Subcutaneous abdominal adipose tissue (tissue), 5 donors: Measurements from ENCODE around the gene ANKRD44.

Experiments
- H3K27ac ChIP-seq: one replicate; pipeline ENCODE4 v1.7.0; 2013; ENCODE audit warnings: low read depth, mild to moderate bottlenecking, inconsistent platforms, low read length, moderate library complexity
- H3K27me3 ChIP-seq, 5 donors: one replicate each; pipeline ENCODE4 v1.7.0; 2013; ENCODE audit warnings: low read length in 5 of 5, inconsistent platforms in 1 of 5; ENCODE audit not compliant: control insufficient read depth in 5 of 5, insufficient read depth in 4 of 5
- H3K36me3 ChIP-seq, 5 donors: one replicate each; pipeline ENCODE4 v1.7.0; 2013; ENCODE audit warnings: low read length in 5 of 5; ENCODE audit not compliant: control insufficient read depth in 5 of 5, insufficient read depth in 5 of 5
- H3K4me1 ChIP-seq, 5 donors: one replicate each; pipeline ENCODE4 v1.7.0; 2013; ENCODE audit warnings: low read length in 5 of 5, mild to moderate bottlenecking in 3 of 5, moderate library complexity in 1 of 5; ENCODE audit not compliant: control insufficient read depth in 5 of 5, insufficient read depth in 5 of 5
- H3K4me3 ChIP-seq, 5 donors: one replicate each; pipeline ENCODE4 v1.7.0; 2013; ENCODE audit warnings: low read length in 5 of 5, low read depth in 1 of 5
- H3K9ac ChIP-seq, 5 donors: one replicate each; pipeline ENCODE4 v1.7.0; 2013; ENCODE audit warnings: low read length in 5 of 5, mild to moderate bottlenecking in 4 of 5, moderate library complexity in 3 of 5
- H3K9me3 ChIP-seq, 5 donors: one replicate each; pipeline ENCODE4 v1.7.0; 2013; ENCODE audit warnings: low read length in 5 of 5; ENCODE audit not compliant: control insufficient read depth in 5 of 5
- donor health status: healthy.
- donor health status: healthy.
- donor health status: healthy.
- donor health status: healthy.
- donor health status: healthy.

The ANKRD44 gene

GRCh38 chr2:197307236-197307932 lies 3.2 kb downstream of the ANKRD44 start:
- no peaks in the 10 kb centered on the region for H3K9me3 ChIP-seq
- peak overlapping the region in 2 of 5 donors; percentile 7 to 30 for H3K9ac ChIP-seq
- H3K36me3 ChIP-seq, result no peaks in the 10 kb centered on the region
- H3K27me3 ChIP-seq, result no peaks in the 10 kb centered on the region
- H3K4me3 ChIP-seq, result no peak overlapping the region
- H3K27ac ChIP-seq, result no peak overlapping the region
- H3K4me1 ChIP-seq, result peaks cover 1 to 39% (median 29%) of the 10 kb centered on the region in 5 donors

GRCh38 chr2:197306696-197307040 lies 3.9 kb downstream of the ANKRD44 start:
- Histone ChIP-seq H3K27me3 (no peaks in the 10 kb centered on the region), H3K4me3 (peak overlapping the region in 1 of 5 donors; percentile 1), H3K9ac (peak overlapping the region in 2 of 5 donors; percentile 21 to 31), H3K27ac (peak overlapping the region; percentile 19), H3K36me3 (no peaks in the 10 kb centered on the region), H3K4me1 (peaks cover 1 to 39% (median 29%) of the 10 kb centered on the region in 5 donors), H3K9me3 (no peaks in the 10 kb centered on the region)

DNA sequence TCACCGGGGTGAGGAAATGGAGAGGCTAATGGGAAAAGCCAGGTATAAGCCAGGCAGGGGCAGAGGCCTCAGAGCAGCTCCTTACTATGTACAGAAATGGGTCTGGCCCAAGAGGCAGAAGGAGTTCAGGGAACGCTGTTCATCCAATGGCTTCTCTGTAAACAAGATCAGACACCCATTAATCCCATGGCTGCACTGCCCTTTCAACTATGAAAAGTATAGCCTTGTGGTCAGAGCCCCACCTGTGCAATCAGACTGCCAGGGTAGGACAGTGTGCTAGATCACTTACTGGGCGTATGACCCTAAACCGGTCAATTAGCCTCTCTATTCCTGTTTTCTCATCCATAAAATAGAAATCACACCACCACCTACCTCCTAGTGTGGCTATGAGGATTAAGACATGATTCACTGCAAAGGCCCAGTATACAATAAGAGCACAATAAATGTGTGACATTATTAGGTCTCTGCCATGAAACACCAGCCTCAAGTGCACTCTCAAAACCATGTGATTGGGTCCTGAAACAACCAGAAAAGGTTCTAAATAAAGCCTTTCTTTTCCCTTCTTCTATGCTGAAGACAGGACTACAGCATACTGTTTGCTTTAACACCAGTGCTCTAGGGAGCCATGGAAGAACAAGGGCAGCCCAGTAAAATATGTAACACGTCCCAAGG lies 4.4 kb downstream of the ANKRD44 start:
- H3K9me3 ChIP-seq, result no peaks in the 10 kb centered on the region
- H3K4me3 ChIP-seq, result peak overlapping the region in 1 of 5 donors; percentile 1
- H3K27me3 ChIP-seq, result no peaks in the 10 kb centered on the region
- peak overlapping the region in 2 of 5 donors; percentile 21 to 31 for H3K9ac ChIP-seq
- H3K27ac ChIP-seq, result peak overlapping the region; percentile 19
- peaks cover 1 to 38% (median 27%) of the 10 kb centered on the region in 5 donors for H3K4me1 ChIP-seq
- no peaks in the 10 kb centered on the region for H3K36me3 ChIP-seq

- H3K4me3 ChIP-seq, result no peak overlapping the region
- H3K27me3 ChIP-seq, result no peaks in the 10 kb centered on the region
- no peak overlapping the region for H3K9ac ChIP-seq
- no peaks in the 10 kb centered on the region for H3K36me3 ChIP-seq
- no peaks in the 10 kb centered on the region for H3K9me3 ChIP-seq
- peaks cover 1 to 32% (median 19%) of the 10 kb centered on the region in 5 donors for H3K4me1 ChIP-seq
- H3K27ac ChIP-seq, result no peak overlapping the region
Measured at GRCh38 chr2:197304556-197305011, 6.0 kb downstream of the ANKRD44 start.

- Histone ChIP-seq H3K27ac (no peak overlapping the region), H3K9ac (no peak overlapping the region), H3K4me1 (peaks cover 0 to 12% (median 0%) of the 10 kb centered on the region in 5 donors), H3K4me3 (no peak overlapping the region), H3K27me3 (no peaks in the 10 kb centered on the region), H3K9me3 (peaks cover 0 to 2% (median 0%) of the 10 kb centered on the region in 5 donors), H3K36me3 (no peaks in the 10 kb centered on the region)
Measured at GRCh38 chr2:197300139-197300538, 10.4 kb downstream of the ANKRD44 start.

DNA sequence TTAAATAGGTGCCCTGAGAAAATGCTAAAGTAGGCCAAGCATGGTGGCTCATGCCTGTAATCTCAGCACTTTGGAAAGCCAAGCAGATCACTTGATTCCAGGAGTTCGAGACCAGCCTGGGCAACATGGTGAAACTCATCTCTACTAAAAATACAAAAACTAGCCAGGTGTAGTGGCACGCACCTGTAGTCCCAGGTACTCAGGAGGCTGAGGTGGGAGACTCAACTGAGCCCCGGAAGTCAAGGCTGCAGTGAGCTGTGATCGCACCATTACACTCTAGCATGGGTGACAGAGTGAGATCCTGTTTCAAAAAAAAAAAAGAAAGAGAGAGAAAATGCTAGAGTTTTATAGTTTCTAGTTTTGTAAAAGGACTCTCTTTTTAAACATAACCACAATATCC lies 12.0 kb downstream of the ANKRD44 start:
- Histone ChIP-seq H3K9ac (no peak overlapping the region), H3K27ac (no peak overlapping the region), H3K27me3 (no peaks in the 10 kb centered on the region), H3K4me3 (no peak overlapping the region), H3K36me3 (no peaks in the 10 kb centered on the region), H3K4me1 (peaks cover 2 to 11% (median 6%) of the 10 kb centered on the region in 5 donors), H3K9me3 (peaks cover 0 to 2% (median 0%) of the 10 kb centered on the region in 5 donors)

GRCh38 chr2:197297772-197298318 lies 12.7 kb downstream of the ANKRD44 start:
- Histone ChIP-seq H3K4me1 (peaks cover 5 to 18% (median 12%) of the 10 kb centered on the region in 5 donors), H3K36me3 (no peaks in the 10 kb centered on the region), H3K4me3 (no peak overlapping the region), H3K9me3 (peaks cover 0 to 2% (median 0%) of the 10 kb centered on the region in 5 donors), H3K9ac (no peak overlapping the region), H3K27ac (no peak overlapping the region), H3K27me3 (no peaks in the 10 kb centered on the region)

- Histone ChIP-seq H3K9ac (no peak overlapping the region), H3K27ac (no peak overlapping the region), H3K4me1 (peaks cover 5 to 22% (median 14%) of the 10 kb centered on the region in 5 donors), H3K4me3 (no peak overlapping the region), H3K27me3 (no peaks in the 10 kb centered on the region), H3K9me3 (peaks cover 0 to 2% (median 0%) of the 10 kb centered on the region in 5 donors), H3K36me3 (no peaks in the 10 kb centered on the region)
Measured at GRCh38 chr2:197297266-197297665, 13.3 kb downstream of the ANKRD44 start.

- Histone ChIP-seq H3K9me3 (peaks cover 0 to 2% (median 0%) of the 10 kb centered on the region in 5 donors), H3K27me3 (no peaks in the 10 kb centered on the region), H3K9ac (no peak overlapping the region), H3K4me1 (peaks cover 5 to 22% (median 14%) of the 10 kb centered on the region in 5 donors), H3K27ac (no peak overlapping the region), H3K36me3 (no peaks in the 10 kb centered on the region), H3K4me3 (no peak overlapping the region)
Measured at GRCh38 chr2:197296835-197297234, 13.7 kb downstream of the ANKRD44 start.

DNA sequence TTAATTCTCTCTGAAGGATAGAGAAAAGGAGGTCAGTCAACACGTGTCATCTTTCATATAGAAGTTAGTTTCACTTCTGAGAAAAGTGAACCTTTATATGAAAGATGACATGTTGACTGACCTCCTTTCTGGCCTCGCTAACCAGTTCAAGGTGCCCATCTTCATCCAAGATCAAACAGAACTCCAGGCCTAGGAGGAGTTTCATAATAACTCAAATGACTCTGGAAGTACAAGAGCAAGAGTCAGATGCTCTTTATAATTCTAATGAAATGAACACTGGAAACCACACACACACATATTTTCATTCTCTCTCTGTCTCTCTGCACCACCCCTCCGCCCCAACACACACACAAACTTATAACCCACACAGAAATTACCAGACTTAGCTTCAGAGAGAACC lies 16.3 kb downstream of the ANKRD44 start:
- Histone ChIP-seq H3K36me3 (no peaks in the 10 kb centered on the region), H3K9me3 (peaks cover 0 to 2% (median 0%) of the 10 kb centered on the region in 5 donors), H3K4me3 (no peak overlapping the region), H3K9ac (no peak overlapping the region), H3K4me1 (peaks cover 5 to 22% (median 14%) of the 10 kb centered on the region in 5 donors), H3K27ac (no peak overlapping the region), H3K27me3 (no peaks in the 10 kb centered on the region)
